ENCODE data around the gene MIER1. TPM values are rescaled to one million over a fixed set of nuclear protein-coding genes. Genes with fewer than 3 reads are reported as not detected.

Gene MIER1
- total RNA-seq, 1 experiment from 2014 or later: 28.7 TPM

DNA sequence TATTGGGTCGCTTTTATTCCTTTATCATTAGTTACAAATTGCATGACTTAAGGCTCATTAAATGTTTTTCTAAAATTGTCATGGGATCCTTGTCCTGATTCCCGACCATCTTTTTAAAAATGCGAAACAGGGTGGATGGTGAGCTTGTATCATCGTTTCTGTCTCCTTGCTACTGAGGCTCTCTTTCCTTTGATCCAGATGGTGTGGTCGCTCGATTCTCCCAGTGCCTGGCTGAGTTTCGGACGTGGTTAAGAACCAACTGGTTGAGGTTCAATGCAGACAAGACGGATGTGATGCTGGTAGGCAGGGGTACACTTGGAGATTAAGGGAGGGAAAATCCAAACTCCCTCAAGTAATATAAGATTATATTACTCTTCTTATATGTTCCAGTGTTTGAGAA, 1.2 kb downstream of the MIER1 start:
- POLR2A ChIA-PET: no interaction called here
- Histone ChIP-seq H3K4me3 (replicated peaks in 1 of 2; ENCODE audit: low read depth in 1 of 2, low read length in 2 of 2) (peak overlapping the region; percentile 81 to 85), H2AFZ (ENCODE audit: low read depth, low read length, poor library complexity, severe bottlenecking) (no peak overlapping the region), H3K4me2 (ENCODE audit: low read length) (peak overlapping the region; percentile 92), H3K79me2 (ENCODE audit: insufficient read depth, low read length) (peaks cover 59% of the 10 kb centered on the region), H3K4me1 (ENCODE audit: control insufficient read depth in 1 of 2, insufficient read depth in 2 of 2, low read length in 2 of 2) (peaks cover 8 to 32% of the 10 kb centered on the region in 2 experiments; a peak in 3 of 4 replicates), H3K9me2 (ENCODE audit: insufficient read depth) (no peaks in the 10 kb centered on the region), H4K20me1 (ENCODE audit: insufficient read depth) (no peaks in the 10 kb centered on the region), H3K27ac (ENCODE audit: low read depth, low read length) (peak overlapping the region; percentile 89), H3K9ac (ENCODE audit: low read length) (peak overlapping the region; percentile 86), H3K27me3 (ENCODE audit: insufficient read depth, low read length) (no peaks in the 10 kb centered on the region), H3K9me3 (ENCODE audit: control insufficient read depth in 1 of 2, insufficient read depth in 1 of 2, low read depth in 1 of 2, low read length in 2 of 2) (no peaks in the 10 kb centered on the region), H3K36me3 (ENCODE audit: control insufficient read depth in 1 of 2, insufficient read depth in 2 of 2, low read length in 2 of 2) (no peaks in the 10 kb centered on the region)
- CTCF ChIA-PET: no interaction called here
- intact Hi-C loops (cut with micrococcal nuclease): no loop called here
- RAD21 ChIA-PET (ENCODE audit: low non-redundant PET in 1 of 2, low total read pairs in 2 of 2, uncharacterized antibody in 2 of 2, unreplicated experiment in 2 of 2): no interaction called here
- TF ChIP-seq EZH2 (IDR thresholded peaks at IDR 0.05) (no peak), SRF (IDR thresholded peaks at IDR 0.05; ENCODE audit: low read depth) (no peak), CTCF (IDR thresholded peaks at IDR 0.05 in 2 of 3, conservative IDR thresholded peaks at IDR 0.05 in 1 of 3; ENCODE audit: borderline replicate concordance in 1 of 3, insufficient read depth in 1 of 3, low read depth in 2 of 3, low read length in 2 of 3) (no peak), SP1 (IDR thresholded peaks at IDR 0.05; ENCODE audit: low read depth) (no peak), ZFX (IDR thresholded peaks at IDR 0.05) (no peak), TCF7L2 (IDR thresholded peaks at IDR 0.05; ENCODE audit: borderline replicate concordance, extremely low read depth, insufficient read depth, insufficient read length) (no peak), EGR1 (IDR thresholded peaks at IDR 0.05; ENCODE audit: low read depth) (no peak), JUND (IDR thresholded peaks at IDR 0.05) (no peak), CEBPB (IDR thresholded peaks at IDR 0.05; ENCODE audit: low read depth) (no peak), RAD21 (IDR thresholded peaks at IDR 0.05; ENCODE audit: low read depth) (no peak), FOSL1 (IDR thresholded peaks at IDR 0.05; ENCODE audit: low read depth) (no peak)
- no TSS peak for BruUV-seq (replicated peaks)
- no peak for DNase-seq (ENCODE audit: low read depth, low spot score)
- ATAC-seq: no peak

DNA sequence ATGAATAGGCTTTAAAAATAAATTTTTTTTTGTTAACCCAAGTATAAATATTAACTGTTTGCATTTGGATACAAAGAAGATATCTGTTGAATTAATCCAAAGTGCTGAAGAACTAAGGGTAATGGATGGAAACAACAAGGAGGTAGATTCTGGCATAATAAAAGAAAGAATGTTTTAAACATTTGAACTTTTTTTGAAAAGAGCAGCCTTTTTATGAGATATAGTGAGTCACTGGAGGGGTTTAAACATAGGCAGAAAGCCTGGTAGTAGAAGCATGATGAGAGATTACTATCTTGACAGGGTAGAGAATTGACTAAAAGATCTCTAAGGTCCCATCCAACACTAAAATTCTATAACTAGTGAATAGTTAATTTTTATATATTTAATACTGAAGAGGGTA, 2.7 kb downstream of the MIER1 start:
- ChIA-PET RAD21 (ENCODE audit: low non-redundant PET in 1 of 2, low total read pairs in 2 of 2, uncharacterized antibody in 2 of 2, unreplicated experiment in 2 of 2) (no interaction called here), CTCF (no interaction called here), POLR2A (no interaction called here)
- no peak overlapping the region for H3K9ac ChIP-seq (ENCODE audit: low read length)
- H3K27me3 ChIP-seq (ENCODE audit: insufficient read depth, low read length): no peaks in the 10 kb centered on the region
- H3K9me2 ChIP-seq (ENCODE audit: insufficient read depth): no peaks in the 10 kb centered on the region
- DNase-seq (ENCODE audit: low read depth, low spot score) (no peak), ATAC-seq (no peak)
- BruUV-seq (replicated peaks): no TSS peak
- intact Hi-C loops (cut with micrococcal nuclease): no loop called here
- H3K4me3 ChIP-seq (replicated peaks in 1 of 2; ENCODE audit: low read depth in 1 of 2, low read length in 2 of 2): no peak overlapping the region
- H3K4me1 ChIP-seq (ENCODE audit: control insufficient read depth in 1 of 2, insufficient read depth in 2 of 2, low read length in 2 of 2): peaks cover 15 to 36% of the 10 kb centered on the region in 2 experiments; a peak in 3 of 4 replicates
- no peak overlapping the region for H3K4me2 ChIP-seq (ENCODE audit: low read length)
- H4K20me1 ChIP-seq (ENCODE audit: insufficient read depth): no peaks in the 10 kb centered on the region
- H3K79me2 ChIP-seq (ENCODE audit: insufficient read depth, low read length): peaks cover 72% of the 10 kb centered on the region
- no peak overlapping the region for H3K27ac ChIP-seq (ENCODE audit: low read depth, low read length)
- no peaks in the 10 kb centered on the region for H3K9me3 ChIP-seq (ENCODE audit: control insufficient read depth in 1 of 2, insufficient read depth in 1 of 2, low read depth in 1 of 2, low read length in 2 of 2)
- no peak overlapping the region for H2AFZ ChIP-seq (ENCODE audit: low read depth, low read length, poor library complexity, severe bottlenecking)
- no peaks in the 10 kb centered on the region for H3K36me3 ChIP-seq (ENCODE audit: control insufficient read depth in 1 of 2, insufficient read depth in 2 of 2, low read length in 2 of 2)
- TF ChIP-seq RAD21 (IDR thresholded peaks at IDR 0.05; ENCODE audit: low read depth) (no peak), YY1 (IDR thresholded peaks at IDR 0.05; ENCODE audit: extremely low read depth, insufficient replicate concordance, low read depth, low read length) (no peak)
- TF ChIP-seq, protein P1, sequence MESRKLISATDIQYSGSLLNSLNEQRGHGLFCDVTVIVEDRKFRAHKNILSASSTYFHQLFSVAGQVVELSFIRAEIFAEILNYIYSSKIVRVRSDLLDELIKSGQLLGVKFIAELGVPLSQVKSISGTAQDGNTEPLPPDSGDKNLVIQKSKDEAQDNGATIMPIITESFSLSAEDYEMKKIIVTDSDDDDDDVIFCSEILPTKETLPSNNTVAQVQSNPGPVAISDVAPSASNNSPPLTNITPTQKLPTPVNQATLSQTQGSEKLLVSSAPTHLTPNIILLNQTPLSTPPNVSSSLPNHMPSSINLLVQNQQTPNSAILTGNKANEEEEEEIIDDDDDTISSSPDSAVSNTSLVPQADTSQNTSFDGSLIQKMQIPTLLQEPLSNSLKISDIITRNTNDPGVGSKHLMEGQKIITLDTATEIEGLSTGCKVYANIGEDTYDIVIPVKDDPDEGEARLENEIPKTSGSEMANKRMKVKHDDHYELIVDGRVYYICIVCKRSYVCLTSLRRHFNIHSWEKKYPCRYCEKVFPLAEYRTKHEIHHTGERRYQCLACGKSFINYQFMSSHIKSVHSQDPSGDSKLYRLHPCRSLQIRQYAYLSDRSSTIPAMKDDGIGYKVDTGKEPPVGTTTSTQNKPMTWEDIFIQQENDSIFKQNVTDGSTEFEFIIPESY (IDR thresholded peaks at IDR 0.05; ENCODE audit: extremely low read depth, insufficient replicate concordance, low read length): no peak
- TF ChIP-seq, protein P2, sequence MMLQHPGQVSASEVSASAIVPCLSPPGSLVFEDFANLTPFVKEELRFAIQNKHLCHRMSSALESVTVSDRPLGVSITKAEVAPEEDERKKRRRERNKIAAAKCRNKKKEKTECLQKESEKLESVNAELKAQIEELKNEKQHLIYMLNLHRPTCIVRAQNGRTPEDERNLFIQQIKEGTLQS (IDR thresholded peaks at IDR 0.05): no peak
